ENCODE data around the gene ORC5. TPM values are rescaled to one million over a fixed set of nuclear protein-coding genes. Genes with fewer than 3 reads are reported as not detected.

ORC5 gene
- polyA plus RNA-seq, 2 of the 4 experiments (the other 2 are of a cell fraction): 17.8 to 28.4 TPM

GRCh38 chr7:104153287-104153686 is 54.5 kb downstream of the ORC5 start (continued):
- TF ChIP-seq PBX3 (IDR thresholded peaks at IDR 0.05) (no peak), ZSCAN20 (CRISPR knock-in tag; IDR thresholded peaks at IDR 0.05) (no peak), FOSB (CRISPR knock-in tag; IDR thresholded peaks at IDR 0.05) (no peak), CBX8 (IDR thresholded peaks at IDR 0.05) (no peak)

- WGBS (ENCODE audit: missing lambda C conversion rate): 80% methylated on average over 1 of the region's 1 CpG
- Histone ChIP-seq H3K9me3 (no peaks in the 10 kb centered on the region), H3K4me2 (no peak overlapping the region), H3K4me1 (no peaks in the 10 kb centered on the region), H3K27ac (no peak overlapping the region), H3K4me3 (no peak overlapping the region)
- no peak for FAIRE-seq
- POLR2A ChIA-PET: no interaction called here
- CTCF ChIA-PET: interaction anchor here (2.2 to 2.4 kb wide), 2 partner anchors 579 to 705 kb away, joined by 4 to 8 read pairs; no protein-coding TSS in a partner anchor
- no peak for DNase-seq (ENCODE audit: low read depth in 1 of 2, low spot score in 1 of 2)
- TF ChIP-seq ATOH8 (CRISPR knock-in tag; IDR thresholded peaks at IDR 0.05; ENCODE audit: low read depth): no peak
- no peak for TF ChIP-seq RAD21 (conservative IDR thresholded peaks at IDR 0.05 in 1 of 2, IDR thresholded peaks at IDR 0.05 in 1 of 2)
- peak; percentile 21 for TF ChIP-seq MAFK (IDR thresholded peaks at IDR 0.05; ENCODE audit: partially characterized antibody)
- ATAC-seq: no peak
Observed at GRCh38 chr7:104152468-104152867, 55.3 kb downstream of the ORC5 start.

- H3K9me3 ChIP-seq: no peaks in the 10 kb centered on the region
- H3K4me2 ChIP-seq: no peak overlapping the region
- 89% methylated on average over 1 of the region's 1 CpG for WGBS (ENCODE audit: missing lambda C conversion rate)
- TF ChIP-seq CHD2 (IDR thresholded peaks at IDR 0.05; ENCODE audit: low read length, partially characterized antibody) (no peak), RCOR1 (IDR thresholded peaks at IDR 0.05; ENCODE audit: low read depth, low read length) (no peak), JUNB (IDR thresholded peaks at IDR 0.05) (no peak), REST (IDR thresholded peaks at IDR 0.05) (no peak), FOSL2 (IDR thresholded peaks at IDR 0.05) (no peak), FOSL2 (CRISPR knock-in tag; IDR thresholded peaks at IDR 0.05) (no peak), KDM1A (IDR thresholded peaks at IDR 0.05; ENCODE audit: low read depth) (no peak), BHLHE40 (IDR thresholded peaks at IDR 0.05; ENCODE audit: low read depth, low read length) (no peak), MAX (IDR thresholded peaks at IDR 0.05) (no peak), RAD21 (conservative IDR thresholded peaks at IDR 0.05 in 1 of 2, IDR thresholded peaks at IDR 0.05 in 1 of 2) (no peak), SMC3 (IDR thresholded peaks at IDR 0.05) (no peak), ELK1 (IDR thresholded peaks at IDR 0.05; ENCODE audit: low read depth, low read length) (no peak), POLR2A (IDR thresholded peaks at IDR 0.05; ENCODE audit: low read length) (no peak), HOXA7 (CRISPR knock-in tag; IDR thresholded peaks at IDR 0.05) (no peak), NPAS2 (CRISPR knock-in tag; IDR thresholded peaks at IDR 0.05; ENCODE audit: borderline replicate concordance) (no peak)
- ChIA-PET POLR2A (no interaction called here), CTCF (interaction anchor here (0.7 to 2.4 kb wide), 4 partner anchors 9 to 704 kb away, joined by 3 to 8 read pairs (median 3); no protein-coding TSS in a partner anchor)
- no peak overlapping the region for H3K4me3 ChIP-seq
- ATAC-seq: no peak
- FAIRE-seq: no peak
- H3K4me1 ChIP-seq: no peaks in the 10 kb centered on the region
- no peak overlapping the region for H3K27ac ChIP-seq
- DNase-seq (ENCODE audit: low read depth in 1 of 2, low spot score in 1 of 2): no peak
Observed at GRCh38 chr7:104150470-104150869, 57.3 kb downstream of the ORC5 start.
